Activated CD8-positive, alpha-beta memory T cell treated with anti-CD3 and anti-CD28 coated beads for 24 hours (primary cell): ENCODE measurements around the gene NVL.
"Not testable (repeated sequence)": the region's sequence is repeated elsewhere in the genome, so short reads cannot be mapped to it uniquely, and the experiment has no call there.

Experiments used
- DNase-seq: peaks from one replicate; pipeline ENCODE4 v3.0.0-alpha.2; 2020

The NVL gene

GRCh38 chr1:224333939-224334786 is 4.2 kb upstream of the NVL start:
- no peak for DNase-seq

- no peak for DNase-seq
These were observed 3.4 kb upstream of the NVL start for GRCh38 chr1:224333309-224333926.

DNA sequence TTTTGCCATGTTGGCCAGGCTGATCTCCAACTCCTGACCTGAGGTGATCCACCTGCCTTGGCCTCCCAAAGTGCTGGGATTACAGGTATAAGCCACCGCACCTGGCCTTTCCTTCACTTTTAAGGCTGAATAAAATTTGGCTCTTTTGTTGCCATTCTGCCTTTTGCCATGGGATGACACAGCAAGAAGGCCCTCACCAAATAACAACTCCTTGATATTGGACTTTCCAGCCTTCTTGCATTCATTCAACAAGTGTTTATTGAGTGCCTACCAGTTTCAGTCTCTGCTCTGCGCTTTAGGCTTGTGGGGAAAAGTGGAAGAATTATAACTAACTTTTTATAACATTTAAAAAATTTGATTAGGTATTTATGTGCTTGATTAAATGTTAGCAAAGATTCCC is 1.9 kb upstream of the NVL start:
- no peak for DNase-seq

DNA sequence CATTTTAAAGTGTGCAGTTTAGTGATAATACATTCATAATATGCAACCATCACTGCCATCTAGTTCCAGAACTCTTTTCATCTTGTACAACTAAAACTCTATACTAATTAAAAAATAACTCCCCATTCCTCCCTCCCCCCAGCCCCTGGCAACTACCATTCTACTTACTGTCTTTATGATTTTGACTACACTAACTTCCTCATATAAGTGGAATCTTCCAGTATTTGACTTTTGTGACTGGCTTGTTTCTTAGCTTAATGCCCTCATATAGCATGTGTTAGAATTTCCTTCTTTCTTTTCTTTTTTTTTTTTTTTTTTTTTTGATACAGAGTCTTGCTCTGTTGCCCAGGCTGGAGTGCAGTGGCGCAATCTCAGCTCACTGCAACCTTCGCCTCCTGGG is 1.4 kb upstream of the NVL start:
- no peak for DNase-seq

GRCh38 chr1:224329484-224329841 is 509 bp downstream of the NVL start:
- no peak for DNase-seq

- DNase-seq: no peak
These were observed 1.3 kb downstream of the NVL start for GRCh38 chr1:224328644-224329043.

GRCh38 chr1:224325959-224326358 is 4.0 kb downstream of the NVL start:
- DNase-seq: no peak

DNA sequence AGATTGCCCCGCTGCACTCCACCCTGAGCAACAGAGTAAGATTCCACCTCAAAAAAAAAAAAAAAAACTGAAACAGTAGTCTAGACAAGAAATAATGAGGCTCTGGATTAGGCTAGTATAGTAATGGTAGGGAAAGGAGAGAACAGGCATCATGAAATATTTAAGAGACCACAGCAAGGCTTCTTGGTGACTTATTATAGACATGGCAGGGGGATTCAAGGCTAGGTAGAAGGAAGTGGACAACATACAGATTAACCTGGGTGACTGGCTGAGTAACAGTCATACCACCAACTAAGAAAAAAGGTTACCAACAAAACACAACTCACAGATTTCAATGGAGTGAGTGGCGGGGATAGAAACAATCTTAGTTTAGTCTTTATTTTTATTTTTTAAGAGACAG is 8.3 kb downstream of the NVL start:
- DNase-seq: no peak

DNA sequence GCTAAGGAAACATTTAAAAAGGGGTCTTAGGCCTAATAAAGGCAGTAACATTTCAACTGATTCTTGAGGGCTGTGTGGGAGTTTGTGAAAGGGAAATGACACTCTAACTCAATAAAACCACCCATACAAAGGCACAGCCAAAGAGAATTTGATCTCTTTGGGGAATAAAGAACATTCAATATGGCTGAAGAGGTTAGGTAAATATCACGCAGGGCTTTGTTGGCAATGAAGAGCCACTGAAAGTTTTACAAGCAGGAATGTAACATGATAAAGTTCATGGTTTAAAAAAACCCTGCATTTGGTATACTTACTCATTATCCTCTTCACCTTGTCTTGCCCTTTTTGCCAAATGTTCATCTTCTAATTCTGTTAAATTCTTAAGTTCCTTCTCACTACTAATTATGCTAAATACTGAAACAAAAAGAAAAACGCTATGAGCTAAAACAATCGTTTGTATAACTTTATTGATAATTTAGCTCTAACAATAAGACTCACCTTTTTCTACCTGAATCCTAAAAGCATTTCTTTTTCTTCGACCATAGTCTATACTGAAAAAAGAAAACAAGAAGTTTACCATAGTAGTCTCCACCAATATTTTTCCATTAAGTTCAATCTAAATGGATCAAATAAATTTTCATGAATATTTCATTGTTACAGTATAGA is 12.5 kb downstream of the NVL start:
- DNase-seq: no peak

DNA sequence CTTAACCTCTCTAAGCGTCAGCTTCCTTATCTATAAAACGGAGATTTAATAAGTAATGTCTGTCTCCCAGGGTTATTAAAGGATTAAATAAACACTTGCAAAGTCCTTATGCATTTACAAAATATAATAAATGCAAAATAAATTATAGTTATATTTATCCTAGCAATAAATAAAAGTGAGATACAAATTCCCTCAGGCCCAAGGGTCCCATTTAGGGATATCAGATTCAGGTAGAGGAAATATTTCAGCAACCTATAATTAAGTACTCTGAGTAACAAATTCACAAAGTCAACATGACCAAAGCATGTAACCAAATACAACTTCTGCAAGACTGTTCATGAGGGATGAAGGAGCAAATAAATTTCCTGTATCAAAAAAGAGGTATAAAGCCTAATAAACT is 17.9 kb downstream of the NVL start:
- DNase-seq: no peak

- DNase-seq: not testable (repeated sequence)
These were observed 18.5 kb downstream of the NVL start for GRCh38 chr1:224311503-224311902.

DNA sequence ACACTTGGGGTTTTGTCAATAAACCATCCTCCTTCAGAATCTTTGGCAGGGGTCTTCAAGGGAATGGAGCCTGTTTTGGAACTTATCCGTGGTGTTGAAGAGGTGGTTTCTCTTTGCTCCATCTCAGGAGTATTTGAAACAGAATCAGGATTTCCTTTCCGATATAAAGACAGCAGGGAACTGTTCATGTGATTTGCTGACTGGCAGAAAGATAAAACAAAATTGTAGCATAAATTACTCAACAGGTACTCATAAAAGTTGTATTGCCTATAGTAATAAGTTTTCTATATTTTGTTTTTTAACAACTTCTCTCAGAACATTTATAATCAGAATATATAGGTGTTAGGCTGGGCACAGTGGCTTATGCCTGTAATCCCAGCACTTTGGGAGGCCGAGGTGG is 21.9 kb downstream of the NVL start:
- no peak for DNase-seq

GRCh38 chr1:224304767-224305166 is 25.2 kb downstream of the NVL start:
- no peak for DNase-seq

DNA sequence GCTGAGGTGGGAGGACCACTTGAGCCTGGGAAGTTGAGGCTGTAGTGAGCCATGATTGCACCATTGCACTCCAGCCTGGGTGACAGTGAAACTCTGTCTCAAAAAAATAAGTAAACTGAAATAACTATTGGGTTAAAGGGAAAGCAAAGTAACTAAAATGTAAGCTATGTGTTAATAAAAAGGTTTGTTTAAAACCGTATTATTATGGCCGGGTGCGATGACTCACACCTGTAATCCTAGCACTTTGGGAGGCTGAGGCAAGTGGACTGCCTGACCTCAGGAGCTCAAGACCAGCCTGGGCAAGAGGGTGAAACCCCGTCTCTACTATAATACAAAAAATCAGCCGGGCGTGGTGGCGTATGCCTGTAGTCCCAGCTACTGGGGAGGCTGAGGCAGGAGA is 27.0 kb downstream of the NVL start:
- DNase-seq: no peak

DNA sequence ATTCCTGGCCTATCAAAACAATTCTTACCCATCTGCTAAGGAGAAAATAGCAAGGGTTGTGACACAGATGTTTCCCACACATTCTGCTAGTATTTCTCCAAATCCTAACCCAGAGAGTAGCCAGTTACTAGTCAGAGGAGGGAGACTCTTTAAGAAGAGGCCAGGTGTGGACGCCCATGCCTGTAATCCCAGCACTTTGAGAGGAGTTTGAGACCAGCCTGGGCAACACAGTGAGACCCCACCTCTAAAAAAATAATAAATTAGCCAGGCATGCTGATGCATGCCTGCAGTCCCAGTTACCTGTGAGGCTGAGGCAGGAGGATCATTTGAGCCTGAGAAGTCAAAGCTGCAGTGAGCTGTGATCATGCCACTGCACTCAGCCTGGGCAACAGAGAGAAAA is 28.6 kb downstream of the NVL start:
- DNase-seq: no peak

DNA sequence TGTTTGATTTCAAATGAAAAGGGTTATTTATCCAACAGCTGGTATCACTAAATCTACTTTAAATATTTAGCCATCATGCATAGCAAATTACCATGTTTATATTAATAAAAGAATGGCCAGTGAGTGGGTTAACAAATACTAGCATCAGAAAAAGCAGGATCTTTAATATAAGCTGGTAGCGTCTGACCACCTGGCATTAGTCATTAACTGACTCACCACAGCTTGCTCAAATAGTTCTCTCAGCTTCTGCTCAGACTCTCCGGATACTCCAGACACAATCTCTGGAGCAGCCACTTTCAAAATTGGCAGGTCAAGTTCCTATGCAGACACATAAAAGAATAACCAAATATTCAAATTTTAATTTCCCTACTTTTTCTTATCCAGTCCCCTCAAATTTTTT is 29.6 kb downstream of the NVL start:
- DNase-seq: no peak

GRCh38 chr1:224298346-224299330 is 31.3 kb downstream of the NVL start:
- DNase-seq: no peak

GRCh38 chr1:224294775-224295174 is 35.2 kb downstream of the NVL start:
- no peak for DNase-seq

- no peak for DNase-seq
These were observed 37.6 kb downstream of the NVL start for GRCh38 chr1:224292419-224292818.

DNA sequence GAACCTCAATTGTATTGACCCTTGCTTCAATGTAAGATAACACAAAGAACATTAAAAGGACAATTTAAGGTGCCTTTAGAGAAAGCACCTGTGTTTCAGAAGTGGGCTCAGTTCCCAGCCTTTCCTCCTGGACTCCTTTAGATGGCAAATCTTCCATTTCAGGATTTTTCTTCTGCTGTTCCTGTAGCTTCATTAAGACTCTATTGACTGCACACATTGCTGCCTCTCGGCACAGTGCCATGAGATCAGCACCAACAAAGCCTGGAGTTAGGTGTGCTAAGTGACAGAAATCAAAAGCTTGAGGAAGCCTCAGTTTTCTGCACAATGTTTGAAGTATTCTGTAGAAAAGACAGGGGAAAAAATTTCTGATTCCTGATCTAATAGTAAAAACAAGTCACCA is 40.6 kb downstream of the NVL start:
- DNase-seq: no peak

DNA sequence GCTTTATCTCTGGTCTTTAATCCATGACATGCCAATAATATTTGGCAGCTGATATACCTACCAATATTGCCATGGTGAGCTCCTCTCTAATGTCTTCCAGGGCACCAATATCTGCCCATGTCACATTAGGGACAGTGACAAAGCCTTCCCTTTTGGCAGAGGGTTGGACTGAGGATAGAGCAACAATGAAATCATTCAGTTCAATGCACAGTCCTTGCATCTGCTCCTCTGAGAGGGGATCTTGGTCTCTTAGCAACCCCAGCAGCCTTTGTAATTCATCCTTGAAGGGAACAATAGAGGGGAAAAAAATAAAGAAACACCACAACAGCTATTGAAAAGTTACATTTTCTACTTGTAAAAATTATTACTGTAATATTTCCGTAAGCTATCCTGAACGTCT is 42.3 kb downstream of the NVL start:
- DNase-seq: no peak

GRCh38 chr1:224282140-224282539 is 47.8 kb downstream of the NVL start:
- DNase-seq: no peak
